IMR-90 (cell line): ENCODE measurements around the gene CLEC19A. TPM values are rescaled to one million over a fixed set of nuclear protein-coding genes. Genes with fewer than 3 reads are reported as not detected.

Experiments
- ATAC-seq: fragments of 200-7000 bp; cut with Tn5 transposase; 2 replicates; pipeline ENCODE4 v1.9.1; 2020; ENCODE audit warnings: low read depth, mild to moderate bottlenecking, moderate library complexity
- BruUV-seq: library from RNA; stranded (reverse); fragments of 400-500 nt; replicated peaks from 2 replicates; lab custom pipeline; 2021; lab: Mats Ljungman, UMichigan
- CTCF ChIA-PET: fragments of 300-600 bp; formaldehyde crosslinking; extraction: SDS; loops from one replicate; lab custom pipeline; 2021; ENCODE audit warnings: antibody characterized with exemption; lab: Yijun Ruan, JAX
- POLR2A ChIA-PET: fragments of 300-600 bp; sonication (Branson Sonifier 250); formaldehyde crosslinking; loops from one replicate; lab custom pipeline; 2022; ENCODE audit warnings: antibody characterized with exemption; ENCODE audit not compliant: unreplicated experiment; lab: Charles Lee
- DNase-seq: peaks from one replicate; pipeline ENCODE4 v3.0.0; 2013
- H2AFZ ChIP-seq: replicated peaks from 2 replicates; pipeline ENCODE3; 2013; ENCODE audit warnings: low read length, mild to moderate bottlenecking; ENCODE audit not compliant: poor library complexity
- H2AK5ac ChIP-seq: 2 replicates; pipeline ENCODE4 v1.6.1; 2013; ENCODE audit warnings: low read depth, low read length, inconsistent platforms
- H2AK9ac ChIP-seq: replicated peaks from 2 replicates; pipeline ENCODE3; 2013; ENCODE audit warnings: mild to moderate bottlenecking, low read depth, low read length, moderate library complexity; ENCODE audit not compliant: poor library complexity
- H2BK120ac ChIP-seq: 2 replicates; pipeline ENCODE4 v1.6.1; 2013; ENCODE audit warnings: low read depth, low read length, inconsistent platforms
- H2BK15ac ChIP-seq: 3 replicates; pipeline ENCODE4 v1.6.1; 2013; ENCODE audit warnings: low read depth, low read length, inconsistent platforms
- H2BK20ac ChIP-seq: 2 replicates; pipeline ENCODE4 v1.6.1; 2013; ENCODE audit warnings: low read depth, mild to moderate bottlenecking, inconsistent platforms, low read length, moderate library complexity
- H2BK5ac ChIP-seq: 2 replicates; pipeline ENCODE4 v1.6.1; 2013; ENCODE audit warnings: mild to moderate bottlenecking, low read depth, low read length, inconsistent platforms; ENCODE audit not compliant: poor library complexity, severe bottlenecking
- H3K14ac ChIP-seq: replicated peaks from 2 replicates; pipeline ENCODE4 v1.6.1; 2013; ENCODE audit warnings: low read depth, low read length, inconsistent platforms
- H3K18ac ChIP-seq: 2 replicates; pipeline ENCODE4 v1.6.1; 2013; ENCODE audit warnings: low read depth, low read length, control low read depth
- H3K23ac ChIP-seq: 2 replicates; pipeline ENCODE4 v1.6.1; 2013; ENCODE audit warnings: low read depth, low read length, inconsistent platforms
- H3K27ac ChIP-seq: 2 replicates; pipeline ENCODE4 v1.5.1; 2013; ENCODE audit warnings: mild to moderate bottlenecking, control low read depth, low read length; ENCODE audit not compliant: insufficient read depth
- H3K27me3 ChIP-seq: 2 replicates; pipeline ENCODE4 v1.6.1; 2013; ENCODE audit warnings: low read length; ENCODE audit not compliant: control insufficient read depth, insufficient read depth
- H3K36me3 ChIP-seq: 2 replicates; pipeline ENCODE4 v1.6.1; 2013; ENCODE audit warnings: low read length, mixed read lengths; ENCODE audit not compliant: control insufficient read depth, insufficient read depth
- H3K4ac ChIP-seq: 2 replicates; pipeline ENCODE4 v1.6.1; 2013; ENCODE audit warnings: low read depth, low read length, inconsistent platforms
- H3K4me1 ChIP-seq: 2 replicates; pipeline ENCODE4 v1.6.1; 2013; ENCODE audit warnings: low read length, mixed read lengths; ENCODE audit not compliant: control insufficient read depth, insufficient read depth
- H3K4me2 ChIP-seq: 2 replicates; pipeline ENCODE4 v1.6.1; 2013; ENCODE audit warnings: low read depth, mild to moderate bottlenecking, control low read depth, low read length, moderate library complexity
- H3K4me3 ChIP-seq: 2 replicates; pipeline ENCODE4 v1.5.1; 2013; ENCODE audit warnings: low read depth, mild to moderate bottlenecking, control low read depth, low read length, moderate library complexity; ENCODE audit not compliant: insufficient read depth
- H3K56ac ChIP-seq: 2 replicates; pipeline ENCODE4 v1.6.1; 2013; ENCODE audit warnings: low read length, inconsistent platforms; ENCODE audit not compliant: insufficient read depth; ENCODE audit errors: extremely low read depth
- H3K79me1 ChIP-seq, 2 experiments: 2 replicates each; pipeline ENCODE4 v1.6.1; 2013; ENCODE audit warnings: low read length in 2 of 2, inconsistent platforms in 1 of 2, low read depth in 1 of 2
- H3K9ac ChIP-seq: 2 replicates; pipeline ENCODE4 v1.6.1; 2013; ENCODE audit warnings: low read depth, low read length, control low read depth
- H3K9me1 ChIP-seq: 2 replicates; pipeline ENCODE4 v1.6.1; 2013; ENCODE audit warnings: low read length, inconsistent platforms; ENCODE audit not compliant: insufficient read depth
- H3K9me3 ChIP-seq: 2 replicates; pipeline ENCODE4 v1.6.1; 2013; ENCODE audit warnings: low read length; ENCODE audit not compliant: control insufficient read depth, insufficient read depth
- H4K20me1 ChIP-seq: 2 replicates; pipeline ENCODE4 v1.6.1; 2013; ENCODE audit warnings: low read length, inconsistent platforms; ENCODE audit not compliant: insufficient read depth
- H4K5ac ChIP-seq: 2 replicates; pipeline ENCODE4 v1.6.1; 2013; ENCODE audit warnings: mild to moderate bottlenecking, low read depth, low read length, control low read depth
- H4K8ac ChIP-seq, 2 experiments: 2 replicates each; pipeline ENCODE4 v1.6.1; 2013; ENCODE audit warnings: low read depth in 2 of 2, low read length in 2 of 2, control low read depth in 1 of 2, inconsistent platforms in 1 of 2
- H4K91ac ChIP-seq: 2 replicates; pipeline ENCODE4 v1.6.1; 2013; ENCODE audit warnings: low read depth, low read length, inconsistent platforms; ENCODE audit not compliant: insufficient read depth
- CHD1 ChIP-seq: IDR thresholded peaks from 2 replicates; pipeline ENCODE4 v1.6.1; 2012; ENCODE audit warnings: low read depth, low read length, improper control_type of control experiment
- MXI1 ChIP-seq: IDR thresholded peaks from 2 replicates; pipeline ENCODE4 v1.6.1; 2012; ENCODE audit warnings: low read depth, mild to moderate bottlenecking, low read length, moderate library complexity, borderline replicate concordance
- POLR2A ChIP-seq: IDR thresholded peaks from 2 replicates; pipeline ENCODE4 v1.6.1; 2012; ENCODE audit warnings: mild to moderate bottlenecking, low read depth, low read length
- RAD21 ChIP-seq: IDR thresholded peaks from 2 replicates; pipeline ENCODE4 v1.6.1; 2012; ENCODE audit warnings: low read length, improper control_type of control experiment
- RCOR1 ChIP-seq: IDR thresholded peaks from 2 replicates; pipeline ENCODE4 v1.6.1; 2012; ENCODE audit warnings: mild to moderate bottlenecking, low read length, improper control_type of control experiment; ENCODE audit not compliant: insufficient replicate concordance
- RFX5 ChIP-seq: IDR thresholded peaks from 2 replicates; pipeline ENCODE4 v1.8.0; 2012; ENCODE audit warnings: low read depth, mild to moderate bottlenecking, low read length, moderate library complexity
- USF2 ChIP-seq: fragments of 150-350 bp; IDR thresholded peaks from 2 replicates; pipeline ENCODE4 v1.6.1; 2017; ENCODE audit warnings: mild to moderate bottlenecking, antibody characterized with exemption, low read length, low read depth
- WGBS, 2 experiments: methylation state at CpG; one replicate each; pipeline versions ENCODE4 v1.1.5 to v1.1.7; 2013; ENCODE audit warnings: missing lambda C conversion rate in 2 of 2; ENCODE audit not compliant: insufficient read length in 1 of 2; ENCODE audit errors: extremely low coverage in 2 of 2; 5-methylcytosine and 5-hydroxymethylcytosine counted together
- dilution Hi-C: fragments of 300-500 bp; cut with HindIII; formaldehyde crosslinking; loops from one replicate; pipeline ENCODE4 v1.14.3; 2018; ENCODE audit warnings: low sequenced_read_pairs; ENCODE audit not compliant: unreplicated experiment
- in situ Hi-C: fragments of 300-500 bp; cut with MboI; formaldehyde crosslinking; loops from 3 replicates; pipeline ENCODE4 v1.14.3; 2019; ENCODE audit warnings: low sequenced_read_pairs, inconsistent platforms, mixed read lengths
- intact Hi-C: fragments of 100-400 bp; cut with micrococcal nuclease; formaldehyde crosslinking; loops from 2 replicates; pipeline ENCODE4 v1.10.0; 2022
- polyA plus RNA-seq, 3 experiments: library from polyadenylated mRNA; depleted of rRNA; stranded (reverse); fragments of >200 nt; gene quantifications; 2 replicates each; pipeline ENCODE4 v1.2.3, GENCODE V29; 2012; ENCODE audit warnings: low replicate concordance in 1 of 3
- total RNA-seq: library from RNA; depleted of rRNA; stranded (reverse); fragments of >200 nt; gene quantifications from 2 replicates; pipeline ENCODE4 v1.2.3, GENCODE V29; 2012

CLEC19A gene
- total and polyA plus RNA-seq, 2 of the 4 experiments (the other 2 are of a cell fraction), result not detected

GRCh38 chr16:19254611-19255010, 30.9 kb upstream of the CLEC19A start:
- POLR2A ChIA-PET, result no interaction called here

More at GRCh38 chr16:19254611-19255010, 30.9 kb upstream of the CLEC19A start:
- Histone ChIP-seq H3K36me3 (no peaks in the 10 kb centered on the region), H3K9ac (no peak overlapping the region), H2AK9ac (no peak overlapping the region), H4K5ac (no peak overlapping the region), H3K23ac (no peak overlapping the region), H3K27ac (no peak overlapping the region), H4K20me1 (no peaks in the 10 kb centered on the region), H3K9me3 (no peaks in the 10 kb centered on the region), H3K79me1 (no peaks in the 10 kb centered on the region), H2AK5ac (no peak overlapping the region), H3K4me1 (no peaks in the 10 kb centered on the region), H3K4ac (no peak overlapping the region), H4K91ac (no peak overlapping the region), H2BK120ac (no peak overlapping the region), H2BK15ac (no peak overlapping the region), H2AFZ (no peak overlapping the region), H3K4me3 (no peak overlapping the region), H3K18ac (no peak overlapping the region), H3K56ac (no peak overlapping the region), H2BK20ac (no peak overlapping the region), H2BK5ac (no peak overlapping the region), H3K27me3 (no peaks in the 10 kb centered on the region), H3K14ac (no peak overlapping the region), H3K4me2 (no peak overlapping the region), H4K8ac (no peak overlapping the region), H3K9me1 (no peaks in the 10 kb centered on the region)
- intact Hi-C loops (no loop called here), in situ Hi-C loops (no loop called here), dilution Hi-C loops (no loop called here)
- no TSS peak for BruUV-seq
- WGBS, 2 experiments, result 20% methylated on average over 1 of the region's 4 CpGs; no CpG with 5 or more reads in 1 of the 2 experiments
- TF ChIP-seq RAD21 (no peak), CHD1 (no peak), MXI1 (no peak), RCOR1 (no peak), USF2 (no peak), POLR2A (no peak), RFX5 (no peak)
- ATAC-seq (no peak), DNase-seq (no peak)
- CTCF ChIA-PET, result no interaction called here
